HepG2 (cell line): ENCODE data around the gene WDR19. TPM values are rescaled to one million over a fixed set of nuclear protein-coding genes. Genes with fewer than 3 reads are reported as not detected.

Source experiments
- ATAC-seq: fragments of 200-7000 bp; cut with Tn5 transposase; 3 replicates; pipeline ENCODE4 v1.9.1; 2020; ENCODE audit warnings: mild to moderate bottlenecking, moderate library complexity
- BruUV-seq: library from RNA; stranded (reverse); fragments of 400-500 nt; replicated peaks from 2 replicates; lab custom pipeline; 2021; lab: Mats Ljungman, UMichigan
- CTCF ChIA-PET: fragments of 300-600 bp; formaldehyde crosslinking; extraction: SDS; loops from one replicate; lab custom pipeline; 2021; ENCODE audit warnings: low total read pairs, inconsistent platforms, low intra/inter-chr PET ratio; lab: Yijun Ruan, JAX
- POLR2A ChIA-PET: fragments of 350-600 bp; sonication (Branson Sonifier 250); formaldehyde crosslinking; loops from one replicate; lab custom pipeline; 2020; ENCODE audit warnings: antibody characterized with exemption, inconsistent platforms; lab: Yijun Ruan, JAX
- DNase-seq: peaks from one replicate; pipeline ENCODE4 v3.0.0-alpha.2; 2015; ENCODE audit warnings: low spot score
- FAIRE-seq: peaks from 3 replicates; lab custom pipeline; 2011; peaks lifted over from hg19 to GRCh38; lab: Jason Lieb, UNC
- H2AFZ ChIP-seq: one replicate; pipeline ENCODE4 v1.6.1; 2011; ENCODE audit warnings: low read length, inconsistent platforms
- H3K27ac ChIP-seq: fragments of 300-600 bp; 3 replicates; pipeline ENCODE4 v1.8.0; 2011; ENCODE audit warnings: mixed run types, mild to moderate bottlenecking, mixed read lengths, low read length, inconsistent platforms; ENCODE audit not compliant: insufficient read depth; ENCODE audit errors: extremely low read length
- H3K27me3 ChIP-seq, 2 experiments: fragments of 200-600 bp in 1 of 2; 2 replicates in 1 of 2; 3 replicates in 1 of 2; pipeline versions ENCODE4 v1.6.0 to v1.8.0; 2011; ENCODE audit warnings: low read length in 2 of 2, mild to moderate bottlenecking in 2 of 2, moderate library complexity in 2 of 2, inconsistent platforms in 1 of 2; ENCODE audit not compliant: insufficient read depth in 2 of 2, control insufficient read depth in 1 of 2
- H3K36me3 ChIP-seq, 2 experiments: fragments of 200-600 bp in 1 of 2; replicated peaks in 1 of 2; 2 replicates in 1 of 2; 3 replicates in 1 of 2; pipeline versions ENCODE4 v1.5.1 to v1.8.0; 2011; ENCODE audit warnings: low read length in 2 of 2, inconsistent platforms in 1 of 2; ENCODE audit not compliant: insufficient read depth in 2 of 2, control insufficient read depth in 1 of 2
- H3K4me1 ChIP-seq: 2 replicates; pipeline ENCODE4 v1.5.1; 2012; ENCODE audit warnings: low read length, inconsistent platforms; ENCODE audit not compliant: insufficient read depth
- H3K4me2 ChIP-seq: 2 replicates; pipeline ENCODE4 v1.6.0; 2011; ENCODE audit warnings: low read depth, low read length, inconsistent platforms
- H3K4me3 ChIP-seq, 3 experiments: fragments of 200-600 bp in 1 of 3; sonication (generic), shearing (Covaris generic) in 1 of 3; replicated peaks in 1 of 3; 2 replicates each; pipeline ENCODE4 v1.5.1; 2011 to 2016; ENCODE audit warnings: low read length in 3 of 3, inconsistent platforms in 2 of 3, low read depth in 2 of 3, mild to moderate bottlenecking in 2 of 3, control low read depth in 1 of 3, mixed read lengths in 1 of 3; ENCODE audit not compliant: insufficient read depth in 1 of 3
- H3K79me2 ChIP-seq: one replicate; pipeline ENCODE4 v1.6.1; 2011; ENCODE audit warnings: low read length, inconsistent platforms; ENCODE audit not compliant: insufficient read depth
- H3K9ac ChIP-seq: 2 replicates; pipeline ENCODE4 v1.6.0; 2011; ENCODE audit warnings: mild to moderate bottlenecking, low read depth, low read length, inconsistent platforms; ENCODE audit not compliant: insufficient read depth
- H3K9me3 ChIP-seq: 2 replicates; pipeline ENCODE4 v1.5.1; 2012; ENCODE audit warnings: mild to moderate bottlenecking, low read length
- H4K20me1 ChIP-seq: 2 replicates; pipeline ENCODE4 v1.6.0; 2011; ENCODE audit warnings: inconsistent platforms, mild to moderate bottlenecking, low read length, moderate library complexity; ENCODE audit not compliant: insufficient read depth
- KDM6A ChIP-seq: IDR thresholded peaks from 2 replicates; pipeline ENCODE4 v1.6.1; 2016; ENCODE audit warnings: low read depth
- ZNF501 ChIP-seq: sonication (generic); formaldehyde crosslinking; IDR thresholded peaks from 2 replicates; pipeline ENCODE4 v1.5.1; 2020; ENCODE audit warnings: mild to moderate bottlenecking, moderate library complexity, missing genetic modification reagents
- ZNF883 ChIP-seq: sonication (generic); formaldehyde crosslinking; IDR thresholded peaks from 2 replicates; pipeline ENCODE4 v1.5.1; 2020; ENCODE audit warnings: mild to moderate bottlenecking, missing genetic modification reagents; ENCODE audit errors: not compliant biosample characterization
- WGBS: methylation state at CpG from one replicate; pipeline ENCODE4 v1.1.6; 2017; ENCODE audit warnings: low lambda C conversion rate; 5-methylcytosine and 5-hydroxymethylcytosine counted together
- in situ Hi-C: cut with HindIII; loops from 2 replicates; pipeline ENCODE4 v1.10.0; 2017; ENCODE audit warnings: low pct_unique_long_range_greater_than_20kb; ENCODE audit not compliant: extremely low pct_ligation_motif_present
- intact Hi-C: fragments of 100-400 bp; cut with micrococcal nuclease; formaldehyde crosslinking; loops from one replicate; pipeline ENCODE4 v1.10.0; 2022; ENCODE audit not compliant: unreplicated experiment
- polyA plus RNA-seq, 8 experiments: library from polyadenylated mRNA; depleted of rRNA in 3 of 8; stranded (reverse) in 7 of 8; unstranded in 1 of 8; fragments of >200 nt; fragmentation: Illumina TruSeq in 4 of 8; extraction: Trizol in 4 of 8; gene quantifications; 2 replicates each; pipeline versions ENCODE4 v1.2.1 to v1.2.3, GENCODE V29; 2011 to 2016; ENCODE audit warnings: low read depth in 4 of 8, missing spikeins in 1 of 8, mixed read lengths in 1 of 8; ENCODE audit not compliant: insufficient read depth in 1 of 8
- total RNA-seq, 5 experiments: library from RNA; depleted of rRNA; stranded (reverse); fragments of >200 nt; fragmentation: Illumina TruSeq; extraction: Trizol; gene quantifications; 2 replicates each; pipeline ENCODE4 v1.2.3, GENCODE V29; 2016; ENCODE audit warnings: low read depth in 1 of 5

WDR19 gene
- total and polyA plus RNA-seq, 2 of the 13 experiments (the other 11 are each of a cell fraction or from before 2014, with no cell fraction given), result 22.9 to 34.1 TPM

DNA sequence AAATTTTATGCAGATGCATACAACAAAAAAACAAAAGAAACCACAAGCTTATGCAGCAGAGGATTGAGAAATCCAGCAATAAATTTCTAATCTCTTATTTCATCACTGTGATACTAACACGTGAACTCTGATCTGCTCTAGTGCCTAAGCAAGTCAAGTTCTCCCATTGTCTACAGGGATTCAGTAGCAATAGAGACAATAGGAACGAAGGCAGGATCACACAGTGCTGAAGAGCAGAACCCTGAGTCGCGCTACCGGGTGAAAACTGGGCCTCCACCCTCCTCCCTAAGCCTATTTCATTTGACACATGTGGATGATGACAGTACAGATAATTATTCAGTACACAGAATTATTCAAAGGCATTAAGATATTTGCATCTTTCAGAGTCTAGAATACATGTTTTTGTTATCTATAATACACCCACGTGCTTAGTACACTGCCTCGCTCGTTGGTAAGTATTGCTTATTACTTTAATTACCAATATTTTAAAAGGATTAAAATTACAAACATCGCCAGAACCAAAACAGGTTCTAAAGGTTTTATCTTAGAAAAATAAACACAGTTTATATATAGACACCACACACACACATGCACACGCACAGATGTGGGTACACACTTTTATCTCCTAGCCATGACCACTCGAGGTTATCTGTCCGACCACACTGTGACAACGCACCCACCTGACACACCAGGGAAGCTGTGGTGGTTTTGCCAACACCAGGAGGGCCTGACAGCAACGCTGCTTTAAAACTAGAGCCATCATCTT is 123.8 kb downstream of the WDR19 start:
- Histone ChIP-seq H3K4me1 (no peaks in the 10 kb centered on the region), H3K9ac (no peak overlapping the region), H2AFZ (no peak overlapping the region), H3K36me3 (peaks cover 13 to 83% of the 10 kb centered on the region in 2 experiments), H3K4me3 (no peak overlapping the region), H3K27ac (no peak overlapping the region), H4K20me1 (no peaks in the 10 kb centered on the region), H3K79me2 (no peaks in the 10 kb centered on the region), H3K9me3 (no peaks in the 10 kb centered on the region), H3K4me2 (no peak overlapping the region), H3K27me3 (no peaks in the 10 kb centered on the region)
- ChIA-PET CTCF (no interaction called here), POLR2A (no interaction called here)
- TF ChIP-seq ZNF501 (CRISPR knock-in tag), result no peak
- BruUV-seq, result no TSS peak
- DNase-seq (no peak), ATAC-seq (no peak), FAIRE-seq (no peak)
- in situ Hi-C loops, result no loop called here
- WGBS, result 95% methylated on average over 14 of the region's 14 CpGs
- intact Hi-C loops, result no loop called here

- FAIRE-seq (no peak), DNase-seq (no peak), ATAC-seq (no peak)
- no peak overlapping the region for H2AFZ ChIP-seq
- no peaks in the 10 kb centered on the region for H3K27me3 ChIP-seq
- no peak for TF ChIP-seq ZNF883 (CRISPR knock-in tag)
- TF ChIP-seq KDM6A (CRISPR knock-in tag), result no peak
- ChIA-PET CTCF (no interaction called here), POLR2A (no interaction called here)
- no peaks in the 10 kb centered on the region for H3K9me3 ChIP-seq
- H3K4me1 ChIP-seq, result no peaks in the 10 kb centered on the region
- in situ Hi-C loops, result no loop called here
- H3K27ac ChIP-seq, result no peak overlapping the region
- H3K79me2 ChIP-seq, result no peaks in the 10 kb centered on the region
- no peaks in the 10 kb centered on the region for H4K20me1 ChIP-seq
- no peak overlapping the region for H3K4me2 ChIP-seq
- intact Hi-C loops, result no loop called here
- peaks cover 17 to 72% of the 10 kb centered on the region in 2 experiments for H3K36me3 ChIP-seq
- no peak overlapping the region for H3K4me3 ChIP-seq
- no peak overlapping the region for H3K9ac ChIP-seq
- WGBS, result 97% methylated on average over 6 of the region's 6 CpGs
- no TSS peak for BruUV-seq
Observed at GRCh38 chr4:39308611-39309010, 126.3 kb downstream of the WDR19 start.
